Activated CD4-positive, alpha-beta T cell treated with anti-CD3 and anti-CD28 coated beads, Interleukin-2, amount 10 ng/mL, durations not matched to agents 24 days and 14 days (primary cell): Measurements from ENCODE around the gene C19orf25. TPM values are rescaled to one million over a fixed set of nuclear protein-coding genes. Genes with fewer than 3 reads are reported as not detected.
"Not testable (repeated sequence)": the region's sequence is repeated elsewhere in the genome, so short reads cannot be mapped to it uniquely, and the experiment has no call there.

Experiments used
- DNase-seq: peaks from one replicate; pipeline ENCODE4 v3.0.0; 2022
- H3K27ac Mint-ChIP-seq: one replicate; pipeline ENCODE4 v1.8.0; 2022; ENCODE audit warnings: mild to moderate bottlenecking, mixed read lengths
- H3K27me3 Mint-ChIP-seq: one replicate; pipeline ENCODE4 v1.8.0; 2022; ENCODE audit warnings: mixed read lengths
- H3K36me3 Mint-ChIP-seq: one replicate; pipeline ENCODE4 v1.8.0; 2022; ENCODE audit warnings: low read depth, mild to moderate bottlenecking, mixed read lengths
- H3K4me1 Mint-ChIP-seq: one replicate; pipeline ENCODE4 v1.8.0; 2021; ENCODE audit warnings: mixed read lengths
- H3K4me3 Mint-ChIP-seq: one replicate; pipeline ENCODE4 v1.8.0; 2022; ENCODE audit warnings: mild to moderate bottlenecking, moderate library complexity, mixed read lengths
- H3K9me3 Mint-ChIP-seq: one replicate; pipeline ENCODE4 v1.8.0; 2021; ENCODE audit warnings: mixed read lengths
- intact Hi-C: fragments of 100-400 bp; cut with micrococcal nuclease; formaldehyde crosslinking; loops from one replicate; pipeline ENCODE4 v1.15.1; 2023
- total RNA-seq: library from RNA; stranded (reverse); gene quantifications from 2 replicates; pipeline ENCODE4 v1.2.3, GENCODE V29; 2022

The C19orf25 gene
- total RNA-seq, 1 donor from 2014 or later = 38.0 TPM

DNA sequence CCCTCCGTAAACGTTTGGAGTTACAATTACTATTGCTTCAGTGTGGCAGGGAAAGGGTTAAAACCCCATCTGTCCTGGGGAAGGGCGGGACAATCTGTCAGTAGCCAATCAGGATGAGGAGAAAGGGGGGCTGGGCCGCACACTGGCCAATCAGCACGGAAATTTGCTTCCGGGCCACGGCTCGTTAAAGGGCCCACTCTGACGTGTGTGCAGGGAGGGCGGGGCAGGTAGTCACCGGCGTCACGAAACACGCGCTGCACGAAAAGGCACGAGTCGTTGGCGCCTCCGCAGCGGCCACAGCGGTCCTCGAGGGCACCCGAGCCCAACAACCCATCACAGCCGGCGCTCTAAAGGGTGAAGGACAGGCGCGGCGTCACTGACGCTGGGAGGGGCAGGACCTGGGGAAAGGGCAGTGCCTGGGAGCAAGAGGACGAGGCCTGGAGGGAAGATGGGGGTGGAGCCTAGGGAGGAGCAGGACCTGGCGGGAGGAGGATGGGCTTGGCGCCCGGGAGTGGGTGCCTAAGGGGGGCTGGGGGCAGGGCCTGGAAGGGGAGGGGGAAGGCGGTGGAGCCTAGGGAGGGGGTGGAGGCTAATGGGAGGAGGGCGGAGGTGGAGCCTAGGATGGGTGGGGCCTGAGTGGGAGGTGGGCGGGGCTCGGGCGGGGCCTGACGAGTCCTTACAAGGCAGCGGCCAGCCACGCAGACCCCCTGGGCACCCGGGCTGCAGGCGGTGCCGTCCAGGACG, 28.9 kb upstream of the C19orf25 start:
- H3K27me3 Mint-ChIP-seq = peaks cover 22% of the 10 kb centered on the region
- peaks cover 2% of the 10 kb centered on the region for H3K36me3 Mint-ChIP-seq
- intact Hi-C loops = loop anchor here (2.0 kb wide), 1 partner anchor 17 kb away; the partner anchor contains the start of genes PCSK4 and REEP6
- H3K9me3 Mint-ChIP-seq = peaks cover 5% of the 10 kb centered on the region
- H3K4me3 Mint-ChIP-seq = peak overlapping the region; percentile 87
- peaks cover 7% of the 10 kb centered on the region for H3K4me1 Mint-ChIP-seq
- peak; percentile 95 for DNase-seq
- peak overlapping the region; percentile 88 for H3K27ac Mint-ChIP-seq

DNA sequence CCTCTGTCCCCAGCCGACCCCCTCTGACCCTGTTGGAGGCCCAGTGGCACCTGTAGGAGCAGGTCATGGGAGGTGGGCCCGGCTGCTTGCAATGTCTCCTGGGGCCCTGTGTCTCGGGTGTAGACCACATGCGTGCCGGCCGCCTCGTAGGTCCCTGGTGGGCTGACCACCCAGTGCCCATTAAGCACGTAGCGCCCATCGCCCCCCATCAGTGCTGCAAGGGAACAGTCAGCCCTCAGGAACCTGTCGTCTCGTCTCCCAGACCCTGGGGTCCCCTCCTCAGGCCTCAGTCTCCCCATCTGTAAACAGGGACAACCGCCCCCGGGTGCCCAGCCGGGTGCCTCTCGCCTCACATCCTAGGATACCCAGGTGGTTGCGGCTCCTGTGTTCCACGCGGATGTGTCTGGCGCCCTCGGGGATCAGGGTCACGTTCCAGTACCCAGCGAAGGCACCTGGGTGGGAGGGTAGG, 28.2 kb upstream of the C19orf25 start:
- no peak overlapping the region for H3K27ac Mint-ChIP-seq
- H3K4me3 Mint-ChIP-seq = no peak overlapping the region
- peaks cover 5% of the 10 kb centered on the region for H3K9me3 Mint-ChIP-seq
- H3K36me3 Mint-ChIP-seq = peaks cover 2% of the 10 kb centered on the region
- peaks cover 25% of the 10 kb centered on the region for H3K27me3 Mint-ChIP-seq
- H3K4me1 Mint-ChIP-seq = peaks cover 8% of the 10 kb centered on the region
- intact Hi-C loops = no loop called here
- DNase-seq = no peak

DNA sequence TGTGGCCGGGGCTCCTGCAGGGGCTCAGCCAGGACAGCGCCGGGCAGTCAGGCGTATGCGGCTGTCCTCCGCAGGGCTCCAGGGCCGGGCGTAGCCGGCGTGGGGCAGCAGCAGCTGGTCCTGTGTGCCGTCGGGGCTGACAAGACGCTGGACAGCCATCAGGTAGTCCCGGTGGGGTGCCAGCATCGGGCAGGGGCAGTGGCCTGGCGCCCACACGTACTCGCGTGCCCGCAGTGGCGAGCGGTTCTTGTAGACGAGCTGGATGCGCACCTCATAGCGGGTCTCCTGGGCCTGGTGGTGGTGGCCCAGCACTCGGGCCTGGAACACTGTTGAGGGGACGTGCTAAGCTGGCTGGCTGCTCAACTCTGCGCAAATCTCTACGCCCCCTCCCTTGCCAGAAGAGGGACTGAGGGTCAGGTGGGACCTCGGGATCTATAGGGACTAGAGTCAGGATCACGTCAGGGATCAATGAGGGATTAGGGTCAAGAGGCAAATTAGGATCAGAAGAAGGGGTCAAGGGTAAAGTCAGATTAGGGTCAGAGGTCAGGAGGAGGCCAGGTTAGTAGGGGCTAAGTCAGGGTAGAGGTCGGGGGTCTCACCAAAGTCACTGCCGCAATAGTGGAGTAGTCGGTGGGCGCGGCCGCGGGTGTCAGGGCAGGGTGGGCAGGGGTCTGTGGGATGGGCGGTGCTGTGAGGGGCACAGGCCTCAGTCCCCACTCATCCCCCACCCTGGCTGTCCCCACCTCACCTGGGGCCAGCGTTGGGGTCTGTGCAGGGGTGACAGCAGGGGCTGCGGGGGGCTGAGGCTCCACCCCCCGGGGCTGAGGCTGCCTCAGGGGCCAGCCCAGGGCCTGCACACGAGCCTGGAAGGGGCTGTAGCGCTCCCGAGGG, 27.2 kb upstream of the C19orf25 start:
- H3K9me3 Mint-ChIP-seq = peaks cover 5% of the 10 kb centered on the region
- H3K27ac Mint-ChIP-seq = no peak overlapping the region
- H3K27me3 Mint-ChIP-seq = peaks cover 24% of the 10 kb centered on the region
- intact Hi-C loops = no loop called here
- no peak overlapping the region for H3K4me3 Mint-ChIP-seq
- peaks cover 8% of the 10 kb centered on the region for H3K4me1 Mint-ChIP-seq
- DNase-seq = no peak
- H3K36me3 Mint-ChIP-seq = peaks cover 2% of the 10 kb centered on the region

DNA sequence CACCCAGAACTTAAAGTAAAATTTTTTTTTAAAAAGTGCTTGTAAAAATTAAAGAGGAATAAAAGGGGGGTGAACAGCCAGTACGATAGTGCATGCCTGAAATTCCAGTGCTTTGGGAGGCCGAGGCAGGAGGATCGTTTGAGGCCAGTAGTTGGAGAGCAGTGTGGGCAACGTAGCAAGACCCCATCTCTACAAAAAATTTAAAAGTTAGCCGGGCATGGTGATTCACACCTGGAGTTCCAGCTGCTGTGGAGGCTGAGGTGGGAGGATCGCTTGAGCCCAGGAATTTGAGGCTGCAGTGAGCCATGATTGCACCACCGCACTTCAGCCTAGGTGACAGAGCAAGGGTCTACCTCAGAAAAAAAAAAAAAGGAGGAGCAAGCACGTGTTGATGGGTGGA, 26.0 kb upstream of the C19orf25 start:
- Mint-ChIP-seq H3K4me1 (peaks cover 7% of the 10 kb centered on the region), H3K9me3 (peaks cover 5% of the 10 kb centered on the region), H3K27me3 (peaks cover 20% of the 10 kb centered on the region), H3K27ac (no peak overlapping the region), H3K36me3 (peaks cover 2% of the 10 kb centered on the region), H3K4me3 (no peak overlapping the region)
- no peak for DNase-seq
- intact Hi-C loops = no loop called here

DNA sequence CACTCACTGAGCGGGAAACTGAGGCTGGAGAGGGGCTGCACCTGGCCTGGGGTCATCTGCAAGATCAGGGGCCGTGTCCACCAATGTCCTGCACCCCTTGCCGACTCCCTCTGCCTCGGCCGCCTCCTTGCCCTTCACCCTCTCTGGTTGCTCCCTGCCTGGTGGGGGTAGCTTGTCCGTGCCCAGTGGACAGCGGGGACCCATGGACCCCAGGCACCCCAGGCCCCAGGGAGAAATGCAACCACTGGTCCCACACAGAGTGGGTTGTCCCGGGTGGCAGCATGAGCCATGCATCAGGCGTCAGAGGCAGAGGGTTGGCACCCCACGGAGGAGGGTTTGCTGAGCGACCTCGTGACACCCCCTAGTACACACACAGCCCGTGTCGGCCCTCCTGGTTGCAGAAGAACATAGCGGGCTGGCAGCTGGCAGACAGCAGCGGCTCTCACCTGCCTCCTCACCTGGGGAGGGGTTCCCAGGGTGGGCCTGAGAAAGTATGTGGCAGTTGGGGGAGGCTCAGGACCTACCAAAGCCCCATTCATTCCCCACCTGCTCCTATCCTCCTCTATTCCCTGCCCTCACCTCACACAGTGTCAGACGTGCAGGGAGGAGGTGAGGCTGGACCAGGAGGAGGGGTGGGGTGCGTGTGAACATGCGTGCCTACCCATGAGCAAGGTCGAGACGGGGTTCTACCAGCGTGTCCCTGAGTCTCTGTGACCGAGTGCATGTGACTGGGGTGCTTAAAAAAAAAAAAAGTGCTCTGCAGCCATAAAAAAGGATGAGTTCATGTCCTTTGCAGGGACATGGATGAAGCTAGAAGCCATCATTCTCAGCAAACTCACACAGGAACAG, 25.1 kb upstream of the C19orf25 start:
- H3K27ac Mint-ChIP-seq = no peak overlapping the region
- H3K9me3 Mint-ChIP-seq = peaks cover 5% of the 10 kb centered on the region
- peaks cover 17% of the 10 kb centered on the region for H3K27me3 Mint-ChIP-seq
- H3K4me3 Mint-ChIP-seq = no peak overlapping the region
- H3K4me1 Mint-ChIP-seq = peaks cover 6% of the 10 kb centered on the region
- DNase-seq = no peak
- no peaks in the 10 kb centered on the region for H3K36me3 Mint-ChIP-seq
- intact Hi-C loops = no loop called here

DNA sequence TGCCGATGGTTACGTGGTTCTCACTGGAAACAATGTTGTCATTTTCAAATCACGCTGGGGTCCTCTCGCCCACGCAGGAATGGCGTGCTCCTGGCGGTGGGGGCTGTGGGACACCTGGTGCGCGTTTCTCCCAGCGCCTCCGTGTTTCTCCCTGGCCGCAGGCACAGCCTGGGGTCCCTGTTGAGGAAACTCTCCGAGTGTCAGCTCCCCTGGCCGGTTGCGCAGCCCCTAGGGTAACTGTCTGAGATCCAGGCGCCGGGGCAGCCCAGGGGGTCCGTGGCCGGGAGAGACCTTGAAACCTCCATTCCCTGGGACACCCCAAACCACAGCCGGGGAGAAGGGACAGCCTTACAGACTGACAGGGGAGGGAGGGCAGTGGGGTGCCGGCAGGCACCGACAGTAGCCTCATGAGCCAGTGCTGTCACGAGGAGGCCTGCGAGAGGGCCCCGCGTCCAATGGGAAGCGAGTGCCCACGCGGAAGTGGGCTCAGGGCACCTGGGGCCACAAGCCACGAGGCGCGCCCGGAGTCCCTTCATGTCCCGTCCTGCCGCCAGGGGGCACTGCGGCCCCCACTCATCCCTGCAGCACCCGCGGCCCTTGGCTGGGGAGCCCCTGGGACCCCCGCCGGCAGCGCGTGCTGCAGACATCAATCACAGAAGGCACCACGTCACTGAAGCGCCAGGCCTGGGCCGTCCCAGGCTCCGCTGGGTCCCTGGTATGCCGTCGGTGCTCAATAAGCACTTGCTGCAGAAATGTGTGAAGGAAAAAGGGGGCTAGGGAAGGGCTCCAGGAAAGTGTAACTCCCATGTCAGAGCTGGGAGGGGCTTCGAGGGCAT, 24.3 kb upstream of the C19orf25 start:
- H3K4me1 Mint-ChIP-seq = peaks cover 6% of the 10 kb centered on the region
- peaks cover 13% of the 10 kb centered on the region for H3K27me3 Mint-ChIP-seq
- intact Hi-C loops = no loop called here
- H3K9me3 Mint-ChIP-seq = peaks cover 5% of the 10 kb centered on the region
- H3K36me3 Mint-ChIP-seq = no peaks in the 10 kb centered on the region
- peak; percentile 90 for DNase-seq
- no peak overlapping the region for H3K27ac Mint-ChIP-seq
- no peak overlapping the region for H3K4me3 Mint-ChIP-seq

DNA sequence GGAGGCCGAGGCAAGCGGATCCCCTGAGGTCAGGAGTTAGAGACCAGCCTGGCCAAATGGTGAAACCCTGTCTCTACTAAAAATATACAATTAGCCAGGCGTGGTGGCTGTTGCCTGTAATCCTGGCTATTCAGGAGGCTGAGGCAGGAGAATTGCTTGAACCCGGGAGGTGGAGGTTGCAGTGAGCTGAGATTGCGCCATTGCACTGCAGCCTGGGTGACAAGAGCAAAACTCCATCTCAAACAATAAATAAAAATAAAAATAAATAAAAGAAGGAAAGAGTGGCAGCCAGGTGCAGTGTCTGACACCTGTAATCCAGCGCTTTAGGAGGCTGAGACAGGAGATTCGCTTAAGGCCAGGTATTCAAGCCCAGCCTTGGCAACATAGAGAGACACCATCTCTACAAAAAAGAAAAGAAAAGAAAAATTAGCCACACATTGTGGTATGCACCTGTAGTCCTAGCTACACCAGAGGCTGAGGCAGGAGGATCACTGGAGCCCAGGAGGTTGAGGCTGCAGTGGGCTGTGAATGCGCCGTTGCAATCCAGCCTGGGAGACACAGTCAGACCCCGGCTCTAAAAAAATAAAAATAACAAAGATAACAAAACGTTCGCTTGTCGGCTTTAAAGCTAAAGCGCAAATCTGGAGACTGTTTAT, 23.5 kb upstream of the C19orf25 start:
- Mint-ChIP-seq H3K4me3 (no peak overlapping the region), H3K9me3 (peaks cover under 1% of the 10 kb centered on the region), H3K36me3 (no peaks in the 10 kb centered on the region), H3K27ac (no peak overlapping the region), H3K4me1 (peaks cover 2% of the 10 kb centered on the region), H3K27me3 (peaks cover 10% of the 10 kb centered on the region)
- no peak for DNase-seq
- intact Hi-C loops = no loop called here

DNA sequence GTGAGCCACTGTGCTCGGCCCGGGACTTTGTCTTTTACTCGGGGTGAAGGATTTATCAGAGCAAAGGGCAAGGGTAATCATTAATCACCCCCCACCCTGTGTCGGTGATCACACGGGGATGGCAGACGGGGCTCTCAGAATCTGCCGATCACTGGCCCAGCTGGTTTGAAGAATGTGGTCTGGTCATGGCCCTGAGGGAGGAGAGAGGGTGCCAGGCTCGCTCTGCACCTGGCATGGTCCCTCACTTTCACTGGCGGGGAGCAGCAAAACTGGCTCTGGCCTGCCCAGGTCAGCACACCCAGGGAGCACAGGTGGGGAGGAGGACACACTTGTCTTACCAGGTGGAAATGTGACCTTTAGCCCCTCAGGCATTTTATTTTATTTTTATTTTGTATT, 22.2 kb upstream of the C19orf25 start:
- Mint-ChIP-seq H3K27me3 (peaks cover 10% of the 10 kb centered on the region), H3K27ac (no peak overlapping the region), H3K4me1 (peaks cover 2% of the 10 kb centered on the region), H3K36me3 (no peaks in the 10 kb centered on the region), H3K4me3 (no peak overlapping the region), H3K9me3 (no peaks in the 10 kb centered on the region)
- no peak for DNase-seq
- intact Hi-C loops = no loop called here

DNA sequence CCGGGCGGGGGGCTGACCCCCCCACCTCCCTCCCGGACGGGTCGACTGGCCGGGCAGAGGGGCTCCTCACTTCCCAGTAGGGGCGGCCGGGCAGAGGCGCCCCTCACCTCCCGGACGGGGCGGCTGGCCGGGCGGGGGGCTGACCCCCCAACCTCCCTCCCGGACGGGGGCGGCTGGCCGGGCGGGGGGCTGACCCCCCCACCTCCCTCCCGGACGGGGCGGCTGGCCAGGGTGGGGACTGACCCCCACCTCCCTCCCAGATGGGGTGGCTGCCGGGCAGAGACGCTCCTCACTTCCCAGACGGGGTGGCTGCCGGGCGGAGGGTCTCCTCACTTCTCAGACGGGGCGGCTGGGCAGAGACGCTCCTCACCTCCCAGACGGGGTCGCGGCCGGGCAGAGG, 20.2 kb upstream of the C19orf25 start:
- H3K4me3 Mint-ChIP-seq, H3K9me3 Mint-ChIP-seq, DNase-seq, intact Hi-C loops, H3K4me1 Mint-ChIP-seq, H3K27ac Mint-ChIP-seq, H3K27me3 Mint-ChIP-seq, H3K36me3 Mint-ChIP-seq: not testable (repeated sequence)

DNA sequence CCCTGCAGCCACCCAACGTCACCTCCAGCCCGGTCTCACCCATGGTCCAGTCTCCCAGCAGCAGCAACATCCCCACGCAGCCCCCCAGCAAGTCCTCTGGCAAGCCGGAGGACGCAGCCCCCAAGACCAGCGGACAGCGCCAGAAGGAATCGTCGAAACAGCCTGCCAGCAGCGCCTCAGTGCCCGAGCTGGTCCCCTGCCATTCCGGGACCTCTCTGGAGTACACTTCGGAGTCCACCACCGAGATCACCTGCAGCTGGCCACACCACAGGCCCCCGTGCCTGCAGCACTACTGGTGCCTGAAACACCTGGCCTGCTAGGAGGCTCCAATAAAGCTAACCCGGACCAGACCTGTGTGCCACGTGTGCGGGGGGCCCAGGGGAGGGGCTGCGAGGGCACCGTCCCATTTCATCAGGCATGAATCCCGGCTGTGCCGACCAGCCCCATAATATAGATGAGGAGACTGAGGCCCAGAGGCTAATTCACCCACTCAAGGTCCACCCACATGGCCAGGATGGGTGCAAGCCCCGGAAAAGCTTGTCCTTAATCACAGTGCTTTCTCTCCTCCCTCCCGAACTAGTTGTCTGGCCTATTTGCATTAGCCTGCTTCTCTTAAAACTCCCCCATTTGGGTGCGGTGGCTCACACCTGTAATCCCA, 18.7 kb upstream of the C19orf25 start:
- intact Hi-C loops = no loop called here
- no peak overlapping the region for H3K4me3 Mint-ChIP-seq
- H3K27me3 Mint-ChIP-seq = peaks cover 3% of the 10 kb centered on the region
- H3K27ac Mint-ChIP-seq = no peak overlapping the region
- H3K36me3 Mint-ChIP-seq = no peaks in the 10 kb centered on the region
- DNase-seq = no peak
- peaks cover 2% of the 10 kb centered on the region for H3K4me1 Mint-ChIP-seq
- no peaks in the 10 kb centered on the region for H3K9me3 Mint-ChIP-seq

DNA sequence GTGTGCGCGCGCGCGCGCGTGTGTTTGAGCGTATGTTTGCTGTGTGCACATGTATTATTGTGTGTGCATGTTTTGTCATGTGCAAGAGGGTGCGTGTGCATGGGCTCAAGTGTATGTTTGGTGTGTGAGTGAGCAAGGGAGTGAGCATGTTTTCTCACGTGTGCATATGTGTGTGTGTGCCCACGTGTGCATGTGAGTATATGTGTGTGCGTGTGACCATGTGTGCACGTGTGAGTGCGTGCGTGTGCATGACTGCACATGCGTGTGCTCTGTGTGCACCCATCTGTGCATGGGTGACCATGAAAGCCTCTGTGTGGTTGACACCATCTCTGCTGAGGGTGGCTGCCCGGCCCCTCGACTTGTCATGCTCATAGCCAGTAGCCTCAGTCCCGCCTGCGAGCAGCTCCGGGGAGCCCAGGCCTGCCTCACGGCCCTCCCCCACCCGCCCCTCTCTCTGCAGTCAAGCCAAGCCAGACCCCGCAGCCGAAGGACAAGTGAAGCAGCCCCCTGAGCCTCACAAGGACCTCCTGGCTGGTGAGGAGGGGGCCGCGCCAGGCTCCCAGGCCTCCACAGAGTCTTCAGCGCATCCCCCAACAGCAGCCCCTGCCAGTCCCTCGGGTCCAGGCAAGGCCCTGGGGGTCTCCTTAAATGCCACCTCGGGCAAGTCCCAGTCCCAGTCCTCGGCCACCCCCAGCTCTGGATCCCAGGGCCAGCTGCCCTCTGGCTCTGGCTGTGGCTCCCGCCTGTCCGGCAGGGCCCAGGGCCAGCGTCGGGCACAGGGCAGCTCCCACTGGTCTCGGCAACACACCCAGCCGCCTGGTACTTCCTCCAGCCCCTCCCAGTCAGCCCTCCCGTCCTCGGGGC, 17.9 kb upstream of the C19orf25 start:
- Mint-ChIP-seq H3K27me3 (peaks cover 4% of the 10 kb centered on the region), H3K4me3 (no peak overlapping the region), H3K36me3 (no peaks in the 10 kb centered on the region), H3K4me1 (no peaks in the 10 kb centered on the region), H3K27ac (no peak overlapping the region), H3K9me3 (no peaks in the 10 kb centered on the region)
- DNase-seq = no peak
- intact Hi-C loops = no loop called here
